Cerebellar cortex (tissue), 1 donor: Measurements from ENCODE around the gene GNAI2.
"Not testable (repeated sequence)": the region's sequence is repeated elsewhere in the genome, so short reads cannot be mapped to it uniquely, and the experiment has no call there.

Experiments used
- DNase-seq: peaks from one replicate; pipeline ENCODE4 v3.0.0-alpha.2; 2015; ENCODE audit warnings: low spot score

Gene GNAI2

GRCh38 chr3:50204804-50205412, 31.1 kb upstream of the GNAI2 start, which contains the start of gene SLC38A3:
SLC38A3 (plus strand) TSS chr3:50205271; CDS start chr3:50214200, 8,929 bp downstream.
- DNase-seq: no peak

- DNase-seq: no peak
These were observed 30.4 kb upstream of the GNAI2 start for GRCh38 chr3:50205413-50206276.

GRCh38 chr3:50207359-50208042, 28.5 kb upstream of the GNAI2 start:
- DNase-seq: no peak

GRCh38 chr3:50208677-50209344, 27.2 kb upstream of the GNAI2 start:
- no peak for DNase-seq

- DNase-seq: no peak
These were observed 25.9 kb upstream of the GNAI2 start for GRCh38 chr3:50210176-50210509.

- DNase-seq: no peak
These were observed 25.3 kb upstream of the GNAI2 start for GRCh38 chr3:50210510-50211367.

GRCh38 chr3:50211368-50211717, 24.7 kb upstream of the GNAI2 start:
- DNase-seq: not testable (repeated sequence)

- no peak for DNase-seq
These were observed 24.1 kb upstream of the GNAI2 start for GRCh38 chr3:50211930-50212329.

GRCh38 chr3:50212502-50212901, 23.5 kb upstream of the GNAI2 start:
- no peak for DNase-seq

- no peak for DNase-seq
These were observed 23.0 kb upstream of the GNAI2 start for GRCh38 chr3:50212971-50213370.

- no peak for DNase-seq
These were observed 22.6 kb upstream of the GNAI2 start for GRCh38 chr3:50213373-50213772.

- DNase-seq: no peak
These were observed 21.2 kb upstream of the GNAI2 start for GRCh38 chr3:50214824-50215223.

GRCh38 chr3:50215529-50215928, 20.5 kb upstream of the GNAI2 start:
- no peak for DNase-seq

GRCh38 chr3:50217681-50218080, 18.3 kb upstream of the GNAI2 start:
- DNase-seq: no peak

GRCh38 chr3:50218448-50218847, 17.6 kb upstream of the GNAI2 start:
- DNase-seq: no peak

GRCh38 chr3:50219285-50219684, 16.7 kb upstream of the GNAI2 start:
- no peak for DNase-seq

GRCh38 chr3:50220109-50220508, 15.9 kb upstream of the GNAI2 start:
- no peak for DNase-seq

- no peak for DNase-seq
These were observed 15.0 kb upstream of the GNAI2 start for GRCh38 chr3:50221051-50221410.

- DNase-seq: no peak
These were observed 14.4 kb upstream of the GNAI2 start for GRCh38 chr3:50221411-50222168.

GRCh38 chr3:50222169-50222528, 13.9 kb upstream of the GNAI2 start:
- no peak for DNase-seq

GRCh38 chr3:50224639-50225038, 11.4 kb upstream of the GNAI2 start:
- no peak for DNase-seq
